Pancreas (tissue), 10 donors: Measurements from ENCODE around the gene NKIRAS1. TPM values are rescaled to one million over a fixed set of nuclear protein-coding genes. Genes with fewer than 3 reads are reported as not detected.
"Not testable (repeated sequence)": the region's sequence is repeated elsewhere in the genome, so short reads cannot be mapped to it uniquely, and the experiment has no call there.

Experiments used
- ATAC-seq, 4 donors: fragments of 200-7000 bp; cut with Tn5 transposase; one replicate each; pipeline versions ENCODE4 v1.8.0 to v1.9.1; 2020; ENCODE audit warnings: mild to moderate bottlenecking in 4 of 4, moderate library complexity in 4 of 4
- DNase-seq, 6 donors: peaks; one replicate each; pipeline ENCODE4 v3.0.0-alpha.2; 2020
- FAIRE-seq: peaks from 2 replicates; lab custom pipeline; 2012; peaks lifted over from hg19 to GRCh38; lab: Jason Lieb, UNC
- H3K27ac ChIP-seq, 4 donors: fragments of 200-600 bp; sonication (generic); 1 replicate in 3 of 4; 2 replicates in 1 of 4; pipeline versions ENCODE4 v1.5.0 to v1.8.0; 2020
- H3K27me3 ChIP-seq, 4 donors: fragments of 200-600 bp; one replicate each; pipeline ENCODE4 v1.8.0; 2021
- H3K36me3 ChIP-seq, 3 donors: fragments of 200-600 bp; sonication (generic) in 1 of 3; one replicate each; pipeline versions ENCODE4 v1.5.0 to v1.8.0; 2020 to 2021
- H3K4me1 ChIP-seq, 3 donors: fragments of 200-600 bp; one replicate each; pipeline ENCODE4 v1.8.0; 2021
- H3K4me3 ChIP-seq, 4 donors: fragments of 200-600 bp; sonication (generic) in 2 of 4; one replicate each; pipeline versions ENCODE4 v1.5.0 to v1.8.0; 2020 to 2021
- H3K9me3 ChIP-seq, 4 donors: fragments of 200-600 bp; one replicate each; pipeline ENCODE4 v1.8.0; 2021
- CTCF ChIP-seq, 4 donors: fragments of 200-600 bp; sonication (generic) in 3 of 4; IDR thresholded peaks; one replicate each; pipeline versions ENCODE4 v1.5.0 to v1.8.0; 2021; ENCODE audit warnings: antibody characterized with exemption in 4 of 4
- WGBS, 2 donors: extraction: QIAGEN DNeasy Blood & Tissue Kit; methylation state at CpG; one replicate each; pipeline ENCODE4 v1.1.7; 2013; 5-methylcytosine and 5-hydroxymethylcytosine counted together
- intact Hi-C, 3 donors: fragments of 100-400 bp; cut with DNase I; formaldehyde crosslinking; loops; one replicate each; pipeline versions ENCODE4 v1.11.1 to v1.14.2; 2022
- polyA plus RNA-seq, 2 donors: library from polyadenylated mRNA; stranded (reverse); fragments of 200-250 nt; gene quantifications; one replicate each; pipeline ENCODE4 v1.2.3, GENCODE V29; 2013
- total RNA-seq, 6 donors: library from RNA; stranded (reverse); fragmentation: NEBNext Ultra II Directional in 4 of 6; extraction: Animal tissue kit (Norgen Biotek cat#: 25700) in 4 of 6; gene quantifications; one replicate each; pipeline versions ENCODE4 v1.2.1 to v1.2.4, GENCODE V29; 2021 to 2023
- donor health status: healthy with polysubstance abuse.
- donor health status: DM: no; HTN: no; CAD: no; lungs with moderate emphysema.
- donor health status: DM: no; HTN: no; CAD: no.
- donor health status: control.
- donor health status: control.
- donor health status: Bipolar disorder and iron deficiency.
- donor health status: DM: yes; HTN: yes; CAD: no.
- donor health status: DM: no; HTN: no; CAD: no.
- donor health status: DM: no; HTN: no; CAD: no.
- donor health status: DM: yes; HTN: yes; CAD: no.

Gene NKIRAS1
- total and polyA plus RNA-seq, 8 donors = 2.7 to 5.9 (median 3.8) TPM

GRCh38 chr3:23886311-23886710 is 30.5 kb downstream of the NKIRAS1 start:
- ATAC-seq (no peak), DNase-seq (no peak), FAIRE-seq (no peak)
- no peaks in the 10 kb centered on the region for H3K9me3 ChIP-seq
- no peak overlapping the region for H3K27ac ChIP-seq
- WGBS, 2 donors = 93 to 95% methylated on average over 3 of the region's 3 CpGs
- no peak for TF ChIP-seq CTCF (IDR thresholded peaks at IDR 0.05)
- H3K4me1 ChIP-seq = peaks cover 0 to 4% (median 0%) of the 10 kb centered on the region in 3 donors
- no peaks in the 10 kb centered on the region for H3K27me3 ChIP-seq
- intact Hi-C loops = no loop called here
- no peaks in the 10 kb centered on the region for H3K36me3 ChIP-seq
- no peak overlapping the region for H3K4me3 ChIP-seq

GRCh38 chr3:23885210-23885609 is 31.6 kb downstream of the NKIRAS1 start:
- Histone ChIP-seq H3K4me1 (peaks cover 0 to 9% (median 6%) of the 10 kb centered on the region in 3 donors), H3K27me3 (no peaks in the 10 kb centered on the region), H3K27ac (no peak overlapping the region), H3K9me3 (no peaks in the 10 kb centered on the region), H3K36me3 (no peaks in the 10 kb centered on the region), H3K4me3 (no peak overlapping the region)
- ATAC-seq = no peak
- intact Hi-C loops = no loop called here
- 86 to 90% methylated on average over 6 of the region's 6 CpGs for WGBS, 2 donors
- DNase-seq = no peak
- no peak for FAIRE-seq
- TF ChIP-seq CTCF (IDR thresholded peaks at IDR 0.05) = no peak

DNA sequence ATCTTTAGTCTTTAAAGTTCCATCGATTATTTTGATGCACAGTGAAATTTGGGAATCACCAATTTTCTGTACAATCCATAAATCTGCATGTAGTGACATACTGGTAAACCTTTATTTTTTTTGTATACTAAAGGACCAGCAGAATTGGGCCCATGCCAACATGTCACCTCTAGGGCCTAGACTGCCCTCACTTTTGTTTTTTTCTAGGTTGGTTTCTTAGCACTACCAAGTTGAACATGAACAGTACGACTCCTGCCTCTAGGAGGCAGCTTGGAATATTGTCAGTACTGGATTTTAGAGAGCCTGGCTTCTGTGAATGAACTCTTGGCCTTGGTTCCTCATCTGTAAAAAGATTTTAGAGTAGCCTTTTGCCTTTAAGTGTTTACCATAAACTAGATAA is 32.3 kb downstream of the NKIRAS1 start:
- no peak for TF ChIP-seq CTCF (IDR thresholded peaks at IDR 0.05)
- Histone ChIP-seq H3K27ac (no peak overlapping the region), H3K4me1 (peaks cover 0 to 9% (median 6%) of the 10 kb centered on the region in 3 donors), H3K27me3 (no peaks in the 10 kb centered on the region), H3K4me3 (no peak overlapping the region), H3K36me3 (no peaks in the 10 kb centered on the region), H3K9me3 (no peaks in the 10 kb centered on the region)
- peak in 1 of 4 donors; percentile 40 for ATAC-seq
- intact Hi-C loops = no loop called here
- 91 to 94% methylated on average over 2 of the region's 2 CpGs for WGBS, 2 donors
- no peak for DNase-seq
- no peak for FAIRE-seq

DNA sequence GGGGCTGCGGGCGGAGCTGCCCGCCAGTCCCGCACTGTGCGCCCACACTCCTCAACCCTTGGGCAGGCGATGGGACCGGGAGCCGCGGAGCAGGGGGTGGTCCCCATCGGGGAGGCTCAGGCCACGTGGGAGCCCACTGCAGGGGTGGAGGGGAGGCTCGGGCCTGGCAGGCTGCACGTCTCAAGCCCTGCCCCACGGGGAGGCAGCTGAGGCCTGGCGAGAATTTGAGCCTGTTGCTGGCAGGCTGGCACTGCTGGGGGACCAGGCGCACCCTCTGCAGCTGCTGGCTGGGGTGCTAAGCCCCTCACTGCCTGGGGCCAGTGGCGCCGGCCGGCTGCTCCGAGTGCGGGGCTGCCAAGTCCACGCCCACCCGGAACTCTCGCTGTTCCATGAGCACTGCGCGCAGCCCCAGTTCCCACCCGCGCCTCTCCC is 34.3 kb downstream of the NKIRAS1 start:
- FAIRE-seq = no peak
- Histone ChIP-seq H3K9me3 (no peaks in the 10 kb centered on the region), H3K36me3 (no peaks in the 10 kb centered on the region), H3K4me1 (peaks cover 0 to 6% (median 5%) of the 10 kb centered on the region in 3 donors), H3K27me3 (no peaks in the 10 kb centered on the region), H3K4me3 (no peak overlapping the region), H3K27ac (no peak overlapping the region)
- ATAC-seq = peak in 1 of 4 donors; percentile 20
- intact Hi-C loops = no loop called here
- no peak for TF ChIP-seq CTCF (IDR thresholded peaks at IDR 0.05)
- DNase-seq = peak in 1 of 6 donors; percentile 59
- 97 to 98% methylated on average over 28 of the region's 28 CpGs for WGBS, 2 donors

DNA sequence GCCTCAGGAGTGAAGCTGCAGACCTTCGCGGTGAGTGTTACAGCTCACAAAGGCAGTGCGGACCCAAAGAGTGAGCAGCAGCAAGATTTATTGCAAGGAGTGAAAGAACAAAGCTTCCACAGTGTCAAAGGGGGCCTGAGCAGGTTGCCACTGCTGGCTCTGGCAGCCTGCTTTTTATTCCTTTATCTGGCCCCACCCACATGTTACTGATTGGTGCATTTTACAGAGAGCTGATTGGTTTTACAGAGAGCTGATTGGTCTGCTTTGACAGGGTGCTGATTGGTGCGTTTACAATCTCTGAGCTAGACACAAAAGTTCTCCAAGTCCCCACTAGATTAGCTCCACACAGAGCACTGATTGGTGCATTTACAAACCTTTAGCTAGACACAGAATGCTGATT is 34.8 kb downstream of the NKIRAS1 start:
- WGBS, 2 donors = 94% methylated on average over 4 of the region's 4 CpGs
- intact Hi-C loops, FAIRE-seq, H3K27ac ChIP-seq, H3K4me1 ChIP-seq, H3K36me3 ChIP-seq, ATAC-seq, H3K27me3 ChIP-seq, H3K4me3 ChIP-seq, DNase-seq, H3K9me3 ChIP-seq: not testable (repeated sequence)
